Esophagus muscularis mucosa (tissue), 4 donors: ENCODE data around the gene PABPC3. TPM values are rescaled to one million over a fixed set of nuclear protein-coding genes. Genes with fewer than 3 reads are reported as not detected.

Source experiments
- DNase-seq: peaks from one replicate; pipeline ENCODE4 v3.0.0-alpha.2; 2017; ENCODE audit errors: extremely low spot score
- H3K27ac ChIP-seq, 4 donors: fragments of 200-600 bp; sonication (generic); replicated peaks in 1 of 4; 1 replicate in 3 of 4; 2 replicates in 1 of 4; pipeline ENCODE4 v1.5.1; 2016 to 2019; ENCODE audit warnings: mild to moderate bottlenecking in 1 of 4
- H3K27me3 ChIP-seq, 4 donors: fragments of 200-600 bp; sonication (generic); one replicate each; pipeline versions ENCODE4 v1.5.1 to v1.6.0; 2016 to 2019
- H3K36me3 ChIP-seq, 4 donors: fragments of 200-600 bp; sonication (generic); one replicate each; pipeline ENCODE4 v1.5.1; 2016 to 2019
- H3K4me1 ChIP-seq, 4 donors: fragments of 200-600 bp; sonication (generic); one replicate each; pipeline ENCODE4 v1.5.1; 2016 to 2019
- H3K4me3 ChIP-seq, 4 donors: fragments of 200-600 bp; sonication (generic); 1 replicate in 2 of 4; 2 replicates in 2 of 4; pipeline ENCODE4 v1.5.1; 2016 to 2019; ENCODE audit warnings: mild to moderate bottlenecking in 4 of 4, moderate library complexity in 1 of 4
- H3K9me3 ChIP-seq, 4 donors: fragments of 200-600 bp; sonication (generic); 1 replicate in 3 of 4; 2 replicates in 1 of 4; pipeline ENCODE4 v1.5.1; 2016 to 2019
- CTCF ChIP-seq, 3 experiments: fragments of 200-600 bp in 2 of 3; fragments of 450-650 bp in 1 of 3; sonication (generic) in 2 of 3; IDR thresholded peaks; one replicate each; pipeline ENCODE4 v1.5.1; 2017 to 2019; ENCODE audit warnings: antibody characterized with exemption in 3 of 3, mild to moderate bottlenecking in 2 of 3, moderate library complexity in 1 of 3
- EP300 ChIP-seq: sonication (generic); formaldehyde crosslinking; IDR thresholded peaks from one replicate; pipeline ENCODE4 v1.6.1; 2017; ENCODE audit warnings: antibody characterized with exemption
- POLR2A ChIP-seq: fragments of 450-650 bp; IDR thresholded peaks from one replicate; pipeline ENCODE4 v1.6.1; 2017; ENCODE audit warnings: antibody characterized with exemption, moderate library complexity, mild to moderate bottlenecking, low read depth
- POLR2AphosphoS5 ChIP-seq, 2 donors: sonication (generic); formaldehyde crosslinking; IDR thresholded peaks; one replicate each; pipeline ENCODE4 v1.6.1; 2017; ENCODE audit warnings: antibody characterized with exemption in 2 of 2
- WGBS: methylation state at CpG from one replicate; pipeline ENCODE4 v1.1.5; 2018; 5-methylcytosine and 5-hydroxymethylcytosine counted together
- intact Hi-C: fragments of 100-400 bp; cut with DNase I; formaldehyde crosslinking; loops from one replicate; pipeline ENCODE4 v1.15.1; 2023
- total RNA-seq, 4 donors: library from RNA; depleted of rRNA; stranded (reverse); fragments of >200 nt; gene quantifications; one replicate each; pipeline versions ENCODE4 v1.1.0 to v1.2.1, GENCODE V29; 2016

PABPC3 gene
- total RNA-seq, 4 donors from 2014 or later = under 0.01 to 0.17 (median 0.11) TPM; not detected in 1

GRCh38 chr13:25131881-25132420, 36.0 kb downstream of the PABPC3 start:
- Histone ChIP-seq H3K4me1 (no peaks in the 10 kb centered on the region), H3K27ac (no peak overlapping the region), H3K27me3 (peaks cover 0 to 34% (median 0%) of the 10 kb centered on the region in 4 donors), H3K9me3 (peaks cover 0 to 6% (median 3%) of the 10 kb centered on the region in 4 donors), H3K4me3 (no peak overlapping the region), H3K36me3 (no peaks in the 10 kb centered on the region)
- 58% methylated on average over 6 of the region's 6 CpGs for WGBS
- TF ChIP-seq POLR2AphosphoS5 (IDR thresholded peaks at IDR 0.05) = no peak
- no peak for TF ChIP-seq CTCF (IDR thresholded peaks at IDR 0.05)
- TF ChIP-seq EP300 = no peak
- TF ChIP-seq POLR2A = no peak
- no peak for DNase-seq
- intact Hi-C loops = no loop called here

- Histone ChIP-seq H3K4me3 (no peak overlapping the region), H3K9me3 (peaks cover 0 to 6% (median 3%) of the 10 kb centered on the region in 4 donors), H3K27ac (no peak overlapping the region), H3K27me3 (peaks cover 0 to 33% (median 0%) of the 10 kb centered on the region in 4 donors), H3K36me3 (no peaks in the 10 kb centered on the region), H3K4me1 (no peaks in the 10 kb centered on the region)
- intact Hi-C loops = no loop called here
- TF ChIP-seq POLR2A (no peak), CTCF (IDR thresholded peaks at IDR 0.05) (no peak), POLR2AphosphoS5 (IDR thresholded peaks at IDR 0.05) (no peak), EP300 (no peak)
- WGBS = 55% methylated on average over 5 of the region's 5 CpGs
- no peak for DNase-seq
Observed at GRCh38 chr13:25132751-25133390, 36.9 kb downstream of the PABPC3 start.

GRCh38 chr13:25135896-25136295, 40.0 kb downstream of the PABPC3 start:
- intact Hi-C loops = no loop called here
- no peak overlapping the region for H3K27ac ChIP-seq
- peaks cover 0 to 28% (median 0%) of the 10 kb centered on the region in 4 donors for H3K27me3 ChIP-seq
- TF ChIP-seq POLR2AphosphoS5 (IDR thresholded peaks at IDR 0.05) = no peak
- no peak for TF ChIP-seq POLR2A
- DNase-seq = no peak
- no peaks in the 10 kb centered on the region for H3K36me3 ChIP-seq
- peaks cover 0 to 6% (median 3%) of the 10 kb centered on the region in 4 donors for H3K9me3 ChIP-seq
- no peak overlapping the region for H3K4me3 ChIP-seq
- 74% methylated on average over 4 of the region's 4 CpGs for WGBS
- no peaks in the 10 kb centered on the region for H3K4me1 ChIP-seq

GRCh38 chr13:25136880-25137787, 41.2 kb downstream of the PABPC3 start:
- H3K36me3 ChIP-seq = no peaks in the 10 kb centered on the region
- peaks cover 0 to 40% (median 3%) of the 10 kb centered on the region in 4 donors for H3K27me3 ChIP-seq
- H3K27ac ChIP-seq = no peak overlapping the region
- no peak overlapping the region for H3K4me3 ChIP-seq
- TF ChIP-seq POLR2AphosphoS5 (IDR thresholded peaks at IDR 0.05) (no peak), CTCF (IDR thresholded peaks at IDR 0.05) (no peak), EP300 (no peak), POLR2A (no peak)
- 15% methylated on average over 15 of the region's 15 CpGs for WGBS
- intact Hi-C loops = no loop called here
- no peak for DNase-seq
- H3K4me1 ChIP-seq = no peaks in the 10 kb centered on the region
- H3K9me3 ChIP-seq = peaks cover 0 to 6% (median 3%) of the 10 kb centered on the region in 4 donors

- H3K27ac ChIP-seq = no peak overlapping the region
- no peak for DNase-seq
- H3K36me3 ChIP-seq = no peaks in the 10 kb centered on the region
- H3K27me3 ChIP-seq = peaks cover 0 to 46% (median 3%) of the 10 kb centered on the region in 4 donors
- peaks cover 0 to 6% (median 3%) of the 10 kb centered on the region in 4 donors for H3K9me3 ChIP-seq
- no peak overlapping the region for H3K4me3 ChIP-seq
- intact Hi-C loops = no loop called here
- H3K4me1 ChIP-seq = no peaks in the 10 kb centered on the region
- no peak for TF ChIP-seq POLR2A
- WGBS = 60% methylated on average over 3 of the region's 3 CpGs
Observed at GRCh38 chr13:25137788-25138115, 41.8 kb downstream of the PABPC3 start.
